Peyer's patch (tissue), 4 donors: Measurements from ENCODE around the gene FAM117B. TPM values are rescaled to one million over a fixed set of nuclear protein-coding genes. Genes with fewer than 3 reads are reported as not detected.

ENCODE experiments used
- DNase-seq, 3 donors: peaks; one replicate each; pipeline ENCODE4 v3.0.0-alpha.2; 2017 to 2019
- H3K27ac ChIP-seq, 4 donors: fragments of 200-600 bp; sonication (generic); one replicate each; pipeline ENCODE4 v1.5.1; 2016 to 2019
- H3K27me3 ChIP-seq, 2 donors: fragments of 200-600 bp; sonication (generic); one replicate each; pipeline ENCODE4 v1.5.1; 2019
- H3K36me3 ChIP-seq, 3 donors: fragments of 200-600 bp; sonication (generic); one replicate each; pipeline ENCODE4 v1.5.1; 2016 to 2019
- H3K4me1 ChIP-seq, 4 donors: fragments of 200-600 bp; sonication (generic); one replicate each; pipeline ENCODE4 v1.5.1; 2016 to 2019
- H3K4me3 ChIP-seq, 4 donors: fragments of 200-600 bp; sonication (generic); 1 replicate in 3 of 4; 2 replicates in 1 of 4; pipeline ENCODE4 v1.5.1; 2016 to 2019; ENCODE audit warnings: mild to moderate bottlenecking in 1 of 4
- H3K9me3 ChIP-seq, 4 donors: fragments of 200-600 bp; sonication (generic); one replicate each; pipeline ENCODE4 v1.5.1; 2016 to 2019; ENCODE audit warnings: mild to moderate bottlenecking in 1 of 4
- CTCF ChIP-seq, 6 experiments: fragments of 450-650 bp in 4 of 6; fragments of 200-600 bp in 2 of 6; sonication (generic) in 1 of 6; IDR thresholded peaks; one replicate each; pipeline ENCODE4 v1.5.1; 2017 to 2019; ENCODE audit warnings: antibody characterized with exemption in 6 of 6, mild to moderate bottlenecking in 3 of 6, moderate library complexity in 1 of 6
- POLR2A ChIP-seq, 2 donors: fragments of 450-650 bp; IDR thresholded peaks; one replicate each; pipeline ENCODE4 v1.5.1; 2017; ENCODE audit warnings: antibody characterized with exemption in 2 of 2, mild to moderate bottlenecking in 2 of 2, moderate library complexity in 2 of 2
- total RNA-seq, 4 donors: library from RNA; depleted of rRNA; stranded (reverse); fragments of >200 nt; gene quantifications; one replicate each; pipeline ENCODE4 v1.1.0, GENCODE V29; 2016

Gene FAM117B
- total RNA-seq, 4 donors from 2014 or later = 10.5 to 37.1 (median 21.0) TPM

- DNase-seq = no peak
- no peaks in the 10 kb centered on the region for H3K27me3 ChIP-seq
Observed at GRCh38 chr2:202752071-202752470, 117.3 kb downstream of the FAM117B start.

GRCh38 chr2:202754936-202755335 is 120.2 kb downstream of the FAM117B start:
- TF ChIP-seq CTCF (IDR thresholded peaks at IDR 0.05) (no peak), POLR2A (IDR thresholded peaks at IDR 0.05) (no peak)
- Histone ChIP-seq H3K27me3 (no peaks in the 10 kb centered on the region), H3K4me1 (peaks cover 0 to 3% (median 0%) of the 10 kb centered on the region in 4 donors), H3K36me3 (peaks cover 0 to 19% (median 0%) of the 10 kb centered on the region in 3 donors), H3K9me3 (no peaks in the 10 kb centered on the region), H3K4me3 (no peak overlapping the region), H3K27ac (no peak overlapping the region)
- no peak for DNase-seq

More at GRCh38 chr2:202752071-202752470, 117.3 kb downstream of the FAM117B start:
- H3K27ac ChIP-seq = no peak overlapping the region
- peaks cover 0 to 4% (median 0%) of the 10 kb centered on the region in 3 donors for H3K36me3 ChIP-seq
- H3K4me3 ChIP-seq = no peak overlapping the region
- no peak for TF ChIP-seq POLR2A (IDR thresholded peaks at IDR 0.05)
- TF ChIP-seq CTCF (IDR thresholded peaks at IDR 0.05) = no peak
- peaks cover 0 to 3% (median 0%) of the 10 kb centered on the region in 4 donors for H3K4me1 ChIP-seq
- H3K9me3 ChIP-seq = no peaks in the 10 kb centered on the region

- Histone ChIP-seq H3K4me3 (no peak overlapping the region), H3K27ac (peak overlapping the region in 1 of 4 donors; percentile 70), H3K9me3 (no peaks in the 10 kb centered on the region), H3K36me3 (peaks cover 0 to 26% (median 0%) of the 10 kb centered on the region in 3 donors), H3K27me3 (no peaks in the 10 kb centered on the region), H3K4me1 (peaks cover 0 to 3% (median 0%) of the 10 kb centered on the region in 4 donors)
- no peak for TF ChIP-seq CTCF (IDR thresholded peaks at IDR 0.05)
- TF ChIP-seq POLR2A (IDR thresholded peaks at IDR 0.05) = no peak
- DNase-seq = no peak
Observed at GRCh38 chr2:202756598-202756997, 121.8 kb downstream of the FAM117B start.

- Histone ChIP-seq H3K4me1 (peaks cover 0 to 3% (median 0%) of the 10 kb centered on the region in 4 donors), H3K27ac (peak overlapping the region in 1 of 4 donors; percentile 70), H3K9me3 (no peaks in the 10 kb centered on the region), H3K36me3 (peaks cover 0 to 26% (median 0%) of the 10 kb centered on the region in 3 donors), H3K27me3 (no peaks in the 10 kb centered on the region), H3K4me3 (no peak overlapping the region)
- TF ChIP-seq CTCF (IDR thresholded peaks at IDR 0.05) = no peak
- DNase-seq = no peak
Observed at GRCh38 chr2:202757339-202757738, 122.6 kb downstream of the FAM117B start.

GRCh38 chr2:202758128-202758527 is 123.4 kb downstream of the FAM117B start:
- Histone ChIP-seq H3K27ac (peak overlapping the region in 1 of 4 donors; percentile 70), H3K9me3 (no peaks in the 10 kb centered on the region), H3K36me3 (peaks cover 0 to 26% (median 0%) of the 10 kb centered on the region in 3 donors), H3K27me3 (no peaks in the 10 kb centered on the region), H3K4me1 (peaks cover 0 to 3% (median 0%) of the 10 kb centered on the region in 4 donors), H3K4me3 (no peak overlapping the region)
- DNase-seq = no peak
- TF ChIP-seq POLR2A (IDR thresholded peaks at IDR 0.05) (no peak), CTCF (IDR thresholded peaks at IDR 0.05) (no peak)

- no peak for DNase-seq
- Histone ChIP-seq H3K4me3 (no peak overlapping the region), H3K27me3 (no peaks in the 10 kb centered on the region), H3K27ac (no peak overlapping the region), H3K36me3 (peaks cover 0 to 26% (median 0%) of the 10 kb centered on the region in 3 donors), H3K4me1 (peaks cover 0 to 3% (median 0%) of the 10 kb centered on the region in 4 donors), H3K9me3 (no peaks in the 10 kb centered on the region)
- no peak for TF ChIP-seq CTCF (IDR thresholded peaks at IDR 0.05)
- TF ChIP-seq POLR2A (IDR thresholded peaks at IDR 0.05) = no peak
Observed at GRCh38 chr2:202758604-202759003, 123.8 kb downstream of the FAM117B start.
